ENCODE data around the gene ESPN. TPM values are rescaled to one million over a fixed set of nuclear protein-coding genes. Genes with fewer than 3 reads are reported as not detected.

Gene ESPN
- total RNA-seq, 1 donor from 2014 or later = 3.1 TPM

DNA sequence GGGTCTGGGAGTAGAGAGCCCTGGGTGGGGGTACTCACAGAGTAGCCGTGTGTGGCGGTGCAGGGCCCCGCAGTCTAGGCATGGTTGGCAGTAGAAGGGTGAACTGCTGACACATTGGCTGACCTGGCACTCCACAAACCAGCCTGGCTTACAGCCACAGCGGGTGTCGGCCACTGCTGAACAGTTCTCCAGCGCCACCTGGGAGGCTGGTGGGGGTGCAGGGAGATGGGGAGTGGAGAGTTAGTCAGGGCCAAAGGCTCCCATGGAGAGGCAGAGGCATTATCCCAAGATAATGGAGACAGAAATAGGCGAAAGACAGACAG, 39.9 kb downstream of the ESPN start:
- DNase-seq (ENCODE audit: low spot score) = peak; percentile 62

DNA sequence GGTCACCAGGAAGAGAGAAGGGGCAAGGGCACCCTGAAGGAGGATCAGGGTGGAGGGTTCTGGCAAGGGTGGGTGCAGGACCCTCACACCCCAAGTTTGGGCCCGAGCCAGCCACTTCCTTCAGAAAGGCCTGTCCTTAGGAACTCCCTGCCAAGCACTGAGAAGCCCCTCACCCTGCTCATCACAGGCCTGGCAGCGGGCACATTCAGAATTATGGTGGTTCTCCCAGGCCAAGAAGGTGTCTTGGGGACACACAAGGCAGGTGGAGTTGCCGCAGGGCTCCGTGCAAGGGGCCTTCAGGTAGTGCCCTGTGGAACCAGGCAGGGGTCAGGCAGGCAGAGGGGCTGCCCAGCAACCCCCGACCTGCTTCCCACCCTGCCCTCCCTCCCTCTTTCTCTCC, 40.3 kb downstream of the ESPN start:
- no peak for DNase-seq (ENCODE audit: low spot score)

DNA sequence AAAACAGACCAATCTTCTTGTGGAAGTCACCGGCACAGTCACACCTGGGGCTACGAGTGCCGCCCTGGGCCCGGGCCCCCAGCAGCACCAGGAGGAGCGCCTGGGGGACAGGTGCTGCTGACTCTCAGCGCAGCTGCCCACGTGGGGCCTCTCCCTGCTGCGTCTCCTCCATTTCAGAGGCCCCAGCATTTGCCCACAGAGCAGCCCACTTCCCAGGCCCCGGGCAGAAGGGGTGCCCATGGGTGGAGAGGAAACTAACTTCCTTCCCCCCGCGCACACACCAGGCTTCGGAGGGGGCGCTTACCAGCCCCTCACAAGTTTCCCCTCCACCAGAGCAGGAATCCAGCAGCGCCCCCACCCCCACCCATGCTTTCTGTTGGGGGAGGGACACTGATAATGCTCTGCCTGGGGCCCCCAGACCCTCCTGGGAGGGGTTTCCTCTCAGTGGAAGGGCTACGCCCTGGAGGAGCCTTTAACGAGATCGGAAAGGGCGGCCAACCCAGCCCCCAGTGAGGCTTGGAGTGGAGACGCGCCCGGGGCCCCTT, 41.0 kb downstream of the ESPN start:
- no peak for DNase-seq (ENCODE audit: low spot score)

- no peak for DNase-seq (ENCODE audit: low spot score)
Measured at GRCh38 chr1:6466023-6466422, 41.4 kb downstream of the ESPN start, which contains the start of gene TNFRSF25. TNFRSF25 (minus strand) TSS chr1:6466173; CDS start chr1:6466107, 66 bp downstream.

GRCh38 chr1:6466751-6467150, 42.2 kb downstream of the ESPN start:
- no peak for DNase-seq (ENCODE audit: low spot score)

DNA sequence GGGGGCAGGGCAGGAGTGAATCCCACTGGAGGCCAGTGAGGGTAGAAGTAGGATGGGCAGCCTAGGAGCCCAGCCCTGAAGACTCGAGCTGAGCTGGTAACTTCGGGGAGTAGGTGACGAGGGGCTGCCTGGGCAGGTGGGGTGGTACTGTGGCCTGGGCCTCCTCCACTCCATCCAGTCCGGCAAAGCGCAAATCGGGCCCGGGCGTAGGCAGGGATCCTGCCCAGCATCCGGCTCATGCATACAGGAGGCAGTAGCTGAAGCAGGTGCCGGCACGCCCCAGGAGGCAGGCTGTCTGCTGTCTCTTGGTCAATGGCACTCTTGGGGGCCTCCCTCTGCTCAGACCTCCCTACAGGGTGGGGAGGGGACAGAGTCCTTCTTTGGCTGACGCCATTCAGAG, 42.6 kb downstream of the ESPN start:
- no peak for DNase-seq (ENCODE audit: low spot score)

DNA sequence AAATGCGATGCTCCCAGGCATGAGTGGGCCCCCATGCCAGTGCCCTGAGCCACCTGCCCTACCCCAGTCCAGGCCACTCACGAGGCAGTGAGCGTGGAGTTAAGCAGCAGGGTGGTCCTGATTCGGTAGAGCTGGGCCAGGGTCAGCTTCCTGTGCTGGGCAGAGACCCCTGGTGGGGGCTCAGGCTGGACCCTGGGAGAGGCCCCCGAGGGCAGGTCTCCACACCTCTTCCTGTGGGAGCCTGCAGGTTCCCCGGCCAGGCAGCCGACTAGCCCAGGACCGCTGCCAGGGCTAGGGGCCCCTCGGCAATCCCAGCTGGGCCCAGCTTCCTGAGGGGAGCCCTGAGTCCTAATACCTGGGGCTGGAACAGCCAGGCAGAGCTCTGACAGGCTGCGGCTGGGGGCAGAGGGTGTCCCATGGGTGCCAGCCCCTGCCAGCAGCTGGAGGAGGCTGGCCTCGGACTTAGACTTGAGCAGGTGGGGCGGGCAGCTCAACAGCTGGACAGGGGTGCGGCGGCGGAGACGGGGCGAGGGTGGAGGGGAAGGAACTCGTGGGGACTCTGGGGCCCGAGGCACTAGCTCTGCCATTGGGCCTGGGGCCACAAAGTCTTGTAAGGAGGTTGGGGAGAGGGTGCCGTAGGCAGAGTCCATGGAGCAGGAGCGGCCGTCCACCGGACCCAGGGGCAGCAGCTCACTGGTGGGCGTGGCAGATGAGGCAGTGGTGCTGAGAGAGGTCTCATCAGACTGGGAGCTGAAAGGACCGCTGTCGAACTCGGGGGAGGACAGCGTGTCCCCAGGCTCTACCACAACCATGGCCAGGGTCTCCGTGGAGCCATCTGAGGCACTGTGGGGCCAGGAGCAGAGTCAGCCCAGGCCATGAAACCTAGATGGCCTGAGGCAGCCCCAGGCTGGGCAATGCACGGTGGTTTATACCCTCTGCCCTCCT, 43.4 kb downstream of the ESPN start:
- no peak for DNase-seq (ENCODE audit: low spot score)

DNA sequence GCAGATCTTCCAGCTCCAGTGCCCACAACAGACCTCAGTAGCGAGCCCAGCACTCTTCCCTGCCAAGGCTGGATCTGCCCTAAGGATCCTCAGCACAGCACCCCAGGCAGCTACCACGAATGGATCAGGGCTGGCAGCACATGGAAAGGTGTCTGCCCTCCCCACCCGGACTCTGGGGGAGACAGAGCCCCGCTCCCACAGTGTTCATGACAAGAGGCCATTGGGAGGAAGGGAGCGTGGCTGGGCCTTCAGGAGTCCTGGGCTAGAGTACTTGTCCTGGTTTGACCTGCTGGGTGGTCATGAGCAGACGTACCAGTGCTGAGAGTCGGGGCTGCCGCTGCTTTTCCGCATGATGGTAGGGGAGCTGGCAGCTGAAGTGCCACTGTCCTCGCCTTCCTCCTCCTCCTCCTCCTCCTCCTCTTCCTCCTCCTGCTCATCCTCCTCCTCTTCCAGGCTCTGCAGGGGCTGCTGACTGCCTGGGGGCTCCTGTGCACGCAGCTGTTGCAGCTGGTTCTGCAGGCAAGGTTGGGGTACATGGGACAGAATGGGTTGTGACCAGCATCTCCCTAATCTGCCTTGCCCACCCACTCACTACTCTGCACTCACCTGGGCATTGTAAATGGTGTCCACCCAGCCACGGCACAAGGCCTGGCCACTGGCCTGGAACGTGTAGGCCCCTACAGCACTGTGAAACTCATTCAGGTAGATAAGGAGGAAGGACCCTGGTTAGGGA, 44.3 kb downstream of the ESPN start:
- DNase-seq (ENCODE audit: low spot score) = no peak

DNA sequence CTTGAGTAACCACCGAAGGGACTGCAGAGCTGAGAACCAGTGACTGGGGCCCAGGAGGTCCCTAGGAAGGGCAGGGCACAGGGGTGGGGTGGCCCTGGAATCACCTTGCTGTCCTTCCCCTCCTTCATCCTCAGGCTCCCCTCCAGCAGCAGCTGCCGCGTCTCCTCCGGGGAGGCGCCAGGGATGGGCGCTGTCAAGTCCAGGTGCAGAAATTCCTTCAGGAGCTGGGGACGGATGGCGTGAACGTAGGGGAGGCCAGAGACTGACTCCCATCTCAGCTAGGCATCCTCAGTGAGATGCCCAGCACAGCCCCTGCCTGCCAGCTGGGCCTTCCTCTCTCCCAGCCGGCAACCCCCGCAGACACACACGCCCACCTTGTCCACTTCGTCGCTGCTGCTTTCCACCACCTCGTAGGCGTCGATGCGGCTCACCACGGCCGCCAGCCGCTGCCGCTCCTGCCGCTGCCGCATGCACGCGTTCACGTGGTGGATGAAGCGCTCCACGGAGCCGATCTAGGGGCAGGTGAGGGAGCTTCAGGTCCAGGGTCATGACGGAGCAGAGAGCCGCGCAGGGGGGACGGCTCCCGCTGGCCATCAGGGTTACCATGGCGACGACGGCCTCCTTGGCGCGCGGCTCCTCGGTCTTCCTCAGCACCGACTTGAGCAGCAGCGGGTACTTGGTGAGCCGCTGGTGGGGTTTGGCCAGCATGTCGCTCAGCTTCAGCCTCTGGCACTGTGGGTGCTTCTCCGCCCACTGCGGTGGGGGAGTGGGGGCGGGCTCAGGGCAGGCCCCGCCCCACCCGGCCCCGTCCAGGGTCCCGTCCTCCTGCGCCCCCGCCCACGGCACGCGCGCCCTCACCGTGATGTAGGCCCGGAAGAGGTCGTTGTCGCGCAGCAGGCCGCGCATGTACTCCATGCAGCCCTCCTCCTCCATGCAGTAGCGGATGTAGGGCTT, 45.8 kb downstream of the ESPN start:
- DNase-seq (ENCODE audit: low spot score) = no peak

DNA sequence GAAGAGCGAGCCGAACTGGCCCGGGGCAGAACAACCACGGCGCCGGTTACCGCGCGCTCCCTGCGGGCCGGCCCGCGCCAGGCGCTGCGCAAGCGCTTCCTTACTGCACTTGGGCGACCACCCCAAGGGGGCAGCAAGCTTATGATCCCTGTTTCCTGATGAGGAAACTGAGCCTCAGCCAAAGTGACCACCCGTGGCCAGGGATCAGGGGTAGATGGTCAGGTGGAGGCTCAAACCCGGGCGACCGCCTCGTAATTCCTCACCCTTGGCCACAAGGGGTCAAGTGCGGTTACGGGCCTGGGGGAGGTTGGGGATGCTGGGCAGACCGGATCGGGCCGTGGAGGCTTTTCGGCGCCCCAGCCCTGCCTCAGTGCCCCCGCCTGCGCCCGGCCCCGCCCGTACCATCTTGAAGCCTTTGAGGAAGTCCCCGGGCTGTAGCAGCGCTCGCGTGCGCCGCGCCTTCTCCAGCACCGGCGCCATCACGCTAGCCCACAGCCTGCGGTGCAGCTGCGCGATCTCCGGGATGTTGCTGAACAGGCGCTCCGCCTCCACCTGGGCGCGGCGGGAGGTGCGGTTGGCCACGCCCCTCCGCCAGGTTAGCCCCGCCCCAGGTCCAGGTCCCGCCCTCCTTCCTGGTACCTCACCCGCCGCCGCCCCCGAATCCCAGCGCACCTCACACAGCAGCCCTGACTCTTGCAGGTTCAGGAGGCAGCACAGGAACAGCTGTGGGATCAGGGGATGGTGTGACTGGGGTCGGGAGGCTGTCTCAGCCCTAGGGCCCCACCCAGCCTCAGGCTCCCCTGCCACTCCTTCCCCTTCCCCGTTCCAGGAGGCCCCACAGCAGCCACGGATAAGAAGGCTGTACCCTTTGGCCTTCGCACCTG, 46.8 kb downstream of the ESPN start:
- no peak for DNase-seq (ENCODE audit: low spot score)

- peak; percentile 47 for DNase-seq (ENCODE audit: low spot score)
Measured at GRCh38 chr1:6471970-6472368, 47.4 kb downstream of the ESPN start.

- no peak for DNase-seq (ENCODE audit: low spot score)
Measured at GRCh38 chr1:6472391-6472790, 47.8 kb downstream of the ESPN start.

- no peak for DNase-seq (ENCODE audit: low spot score)
Measured at GRCh38 chr1:6473156-6473555, 48.6 kb downstream of the ESPN start.

DNA sequence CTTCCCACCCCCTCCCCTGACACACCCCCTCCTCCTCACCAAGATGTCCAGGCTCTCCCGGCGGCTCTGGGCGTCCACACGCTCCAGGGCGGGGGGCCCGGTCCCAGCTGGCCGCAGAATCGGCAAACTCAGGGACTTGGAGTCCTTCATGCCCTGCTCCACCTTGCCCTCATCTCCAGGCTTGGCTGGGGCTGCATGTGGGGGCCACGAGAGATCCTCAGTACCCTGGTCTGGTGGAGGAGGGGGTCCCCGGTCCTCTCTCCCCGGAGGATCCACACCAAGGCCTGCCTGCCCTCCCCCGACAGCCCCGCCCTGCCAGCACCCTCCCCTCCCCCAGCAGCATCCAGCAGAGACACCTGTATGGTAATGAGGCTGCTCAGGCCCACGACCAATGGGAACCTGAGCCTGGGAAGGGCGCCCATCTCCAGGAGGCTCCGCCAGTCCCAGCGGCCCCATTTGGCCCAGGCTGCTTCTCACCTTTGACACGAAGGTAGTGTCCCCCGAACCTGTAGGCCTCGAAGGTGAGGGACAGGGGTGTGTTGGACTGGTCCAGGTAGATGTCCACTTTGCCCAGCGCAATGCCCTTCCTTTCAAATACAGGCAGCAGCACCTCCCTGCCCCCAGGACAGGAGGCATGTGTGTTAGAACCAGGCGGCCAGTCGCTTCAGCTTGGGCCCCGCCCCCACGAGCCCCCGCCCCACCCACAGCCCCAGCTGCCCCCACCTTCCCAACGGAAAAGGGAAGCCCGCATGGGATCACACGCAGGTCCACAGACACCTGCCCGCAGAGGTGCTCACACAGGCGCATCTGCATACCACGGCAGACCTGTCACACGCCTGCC, 49.6 kb downstream of the ESPN start:
- DNase-seq (ENCODE audit: low spot score) = no peak

- no peak for DNase-seq (ENCODE audit: low spot score)
Measured at GRCh38 chr1:6474815-6475282, 50.3 kb downstream of the ESPN start.

DNA sequence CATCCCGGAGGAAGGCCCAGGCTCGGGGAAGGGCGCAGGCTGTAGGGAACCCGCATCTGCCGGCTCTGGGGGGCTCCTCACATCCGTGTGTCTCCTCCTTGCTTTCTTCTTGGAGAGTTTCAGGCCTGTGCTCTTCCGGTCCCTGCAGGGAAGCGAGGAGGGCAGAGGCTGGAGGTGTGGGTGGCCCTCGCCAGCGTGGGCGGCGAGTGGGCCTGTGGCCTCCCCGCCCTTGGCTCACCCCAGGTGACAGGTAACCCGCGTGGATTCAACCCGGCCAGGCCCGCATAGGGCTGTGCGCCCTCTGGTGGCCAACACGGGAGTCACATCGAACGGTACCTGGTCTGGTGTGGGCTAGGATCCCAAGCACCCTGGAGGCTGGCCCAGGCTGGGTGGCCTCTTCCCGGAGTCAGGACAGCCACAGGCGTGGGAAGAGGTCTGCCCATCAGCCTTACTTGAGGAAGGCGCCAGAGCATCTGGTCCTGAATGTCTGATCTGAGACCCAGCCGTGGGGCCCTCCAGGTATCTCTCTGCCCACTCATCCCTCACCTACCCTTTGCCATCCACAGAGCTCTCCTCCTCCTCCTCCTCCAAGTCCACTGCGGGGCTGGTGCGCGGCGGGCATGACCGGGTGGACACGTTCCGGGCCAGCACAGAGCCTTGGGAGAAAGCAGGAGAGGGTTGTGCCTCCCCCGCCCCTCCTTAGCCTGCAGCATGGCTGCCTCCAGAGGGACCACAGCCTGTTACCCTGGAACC, 51.0 kb downstream of the ESPN start:
- DNase-seq (ENCODE audit: low spot score) = peak; percentile 67

DNA sequence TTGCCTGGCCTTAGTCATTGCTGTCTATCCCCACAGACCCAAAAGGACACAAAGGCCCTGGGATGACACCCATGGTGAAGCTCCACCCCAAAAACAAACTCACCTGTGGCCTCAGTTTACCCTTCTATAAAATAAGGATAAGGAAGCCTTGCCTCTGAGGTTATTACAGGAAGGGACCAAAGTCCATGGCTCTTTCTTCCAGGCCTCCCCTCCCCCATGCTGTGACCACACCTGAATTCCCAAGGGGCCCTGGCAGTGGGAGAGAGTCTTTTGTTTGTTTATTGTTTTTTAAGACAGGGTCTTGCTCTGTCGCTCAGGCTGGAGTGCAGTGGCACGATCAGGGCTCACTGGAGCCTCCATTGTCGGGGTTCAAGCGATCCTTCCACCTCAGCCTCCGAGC, 51.9 kb downstream of the ESPN start:
- DNase-seq (ENCODE audit: low spot score) = peak; percentile 47

DNA sequence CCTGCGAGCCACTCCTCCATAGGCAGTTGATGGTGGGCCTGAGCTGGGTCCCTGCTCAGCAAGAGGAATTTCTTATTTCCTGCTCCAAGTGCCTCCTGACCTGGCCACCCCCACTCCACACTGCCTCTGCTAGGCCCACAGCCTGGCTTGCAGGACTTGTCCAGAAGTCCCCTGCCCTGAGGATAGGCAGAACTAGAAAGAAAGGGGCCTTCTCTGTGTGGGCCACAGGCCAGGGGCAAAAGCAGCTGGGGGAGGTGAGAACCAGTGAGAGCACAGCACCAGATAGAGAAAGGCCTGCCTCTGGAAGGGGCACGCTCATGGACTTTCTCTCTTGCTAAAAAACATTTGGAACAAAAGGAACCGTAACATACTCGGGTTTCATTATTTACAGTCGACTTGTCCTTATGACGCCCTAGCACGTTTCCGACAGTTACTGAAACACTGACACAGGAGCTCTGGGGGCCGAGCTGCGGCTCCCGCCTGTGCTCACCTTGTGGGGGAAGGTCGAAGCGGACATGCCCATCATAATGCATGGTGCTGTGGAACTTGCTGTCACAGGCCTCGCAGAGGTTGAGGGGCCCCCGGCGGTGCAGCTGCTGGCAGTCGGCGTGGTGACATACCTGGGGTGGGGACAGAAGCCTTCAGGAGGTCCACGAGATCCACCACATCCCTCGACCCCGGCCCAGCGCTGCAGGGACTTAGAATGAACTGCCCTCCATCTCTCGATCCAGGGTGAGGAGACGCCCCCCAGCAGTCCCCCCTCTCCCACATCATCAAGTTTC, 52.7 kb downstream of the ESPN start:
- no peak for DNase-seq (ENCODE audit: low spot score)

Measured in mucosa of gallbladder (tissue), 1 donor.